ENCODE data around the gene CD300LB. TPM values are rescaled to one million over a fixed set of nuclear protein-coding genes. Genes with fewer than 3 reads are reported as not detected.

CD300LB gene
- total RNA-seq, 1 experiment from 2014 or later = not detected

DNA sequence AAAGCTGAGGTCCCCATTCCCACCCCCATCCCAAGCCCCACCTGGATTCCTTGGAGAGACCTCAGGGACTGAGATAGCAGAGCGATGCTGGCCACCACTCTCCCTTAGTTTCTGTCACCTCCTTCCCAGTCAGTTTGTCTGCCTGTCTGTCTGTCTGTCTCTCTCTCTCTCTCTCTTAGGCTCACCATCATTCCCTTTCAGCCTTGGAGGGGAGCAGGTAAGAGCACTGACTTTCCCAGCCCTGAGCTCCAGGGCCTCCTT, 5.9 kb downstream of the CD300LB start:
- H2BK20ac ChIP-seq (ENCODE audit: low read depth, low read length, poor library complexity, severe bottlenecking) = no peak overlapping the region
- H3K18ac ChIP-seq (ENCODE audit: insufficient read length, low read depth, low read length) = no peak overlapping the region
- no peak overlapping the region for H4K8ac ChIP-seq (replicated peaks; ENCODE audit: insufficient read length, low read depth, low read length)
- no peak overlapping the region for H3K4ac ChIP-seq (ENCODE audit: low read depth, low read length)
- no CpG with 5 or more reads among the region's 1 CpG for WGBS (ENCODE audit: extremely low coverage, insufficient read length, low lambda C conversion rate)
- H3K23ac ChIP-seq (ENCODE audit: insufficient read length, low read depth, low read length) = no peak overlapping the region
- no peaks in the 10 kb centered on the region for H3K27me3 ChIP-seq (ENCODE audit: insufficient read depth, low read length)
- H2BK120ac ChIP-seq (ENCODE audit: low read depth, low read length, poor library complexity, severe bottlenecking) = no peak overlapping the region
- no peaks in the 10 kb centered on the region for H3K79me2 ChIP-seq (ENCODE audit: insufficient read depth, low read length)
- no peak overlapping the region for H3K27ac Mint-ChIP-seq
- H4K5ac ChIP-seq (ENCODE audit: insufficient read length, low read depth, low read length) = no peak overlapping the region
- no peak overlapping the region for H3K56ac ChIP-seq (ENCODE audit: insufficient read length, low read depth, low read length)
- peaks cover 0 to 6% of the 10 kb centered on the region in 2 experiments; a peak in 4 of 5 replicates for H3K9me3 Mint-ChIP-seq
- no peak overlapping the region for H2BK5ac ChIP-seq (ENCODE audit: insufficient read length, low read length)
- H3K27me3 Mint-ChIP-seq (ENCODE audit: low read depth) = peaks cover 72% of the 10 kb centered on the region
- no peak for DNase-seq
- H4K20me1 ChIP-seq (ENCODE audit: control insufficient read depth, insufficient read depth, insufficient read length) = no peaks in the 10 kb centered on the region
- H4K91ac ChIP-seq (ENCODE audit: insufficient read length, low read depth, low read length) = no peak overlapping the region
- TF ChIP-seq, protein P1, sequence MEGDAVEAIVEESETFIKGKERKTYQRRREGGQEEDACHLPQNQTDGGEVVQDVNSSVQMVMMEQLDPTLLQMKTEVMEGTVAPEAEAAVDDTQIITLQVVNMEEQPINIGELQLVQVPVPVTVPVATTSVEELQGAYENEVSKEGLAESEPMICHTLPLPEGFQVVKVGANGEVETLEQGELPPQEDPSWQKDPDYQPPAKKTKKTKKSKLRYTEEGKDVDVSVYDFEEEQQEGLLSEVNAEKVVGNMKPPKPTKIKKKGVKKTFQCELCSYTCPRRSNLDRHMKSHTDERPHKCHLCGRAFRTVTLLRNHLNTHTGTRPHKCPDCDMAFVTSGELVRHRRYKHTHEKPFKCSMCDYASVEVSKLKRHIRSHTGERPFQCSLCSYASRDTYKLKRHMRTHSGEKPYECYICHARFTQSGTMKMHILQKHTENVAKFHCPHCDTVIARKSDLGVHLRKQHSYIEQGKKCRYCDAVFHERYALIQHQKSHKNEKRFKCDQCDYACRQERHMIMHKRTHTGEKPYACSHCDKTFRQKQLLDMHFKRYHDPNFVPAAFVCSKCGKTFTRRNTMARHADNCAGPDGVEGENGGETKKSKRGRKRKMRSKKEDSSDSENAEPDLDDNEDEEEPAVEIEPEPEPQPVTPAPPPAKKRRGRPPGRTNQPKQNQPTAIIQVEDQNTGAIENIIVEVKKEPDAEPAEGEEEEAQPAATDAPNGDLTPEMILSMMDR (conservative IDR thresholded peaks at IDR 0.05) = no peak
- no peaks in the 10 kb centered on the region for H3K9me3 ChIP-seq (ENCODE audit: control insufficient read depth, low read depth, low read length)
- no peak overlapping the region for H2AFZ ChIP-seq (ENCODE audit: low read length)
- no peak overlapping the region for H2BK15ac ChIP-seq (ENCODE audit: low read depth, low read length)
- H3K14ac ChIP-seq (ENCODE audit: insufficient read depth, low read length) = no peak overlapping the region
- no peak overlapping the region for H3K4me2 ChIP-seq (ENCODE audit: insufficient read depth, insufficient read length, low read length)
- no peak overlapping the region for H3T11ph ChIP-seq (ENCODE audit: low read length)
- no peaks in the 10 kb centered on the region for H3K79me1 ChIP-seq (ENCODE audit: insufficient read depth, low read depth, low read length, poor library complexity, severe bottlenecking)
- no peak overlapping the region for H2BK12ac ChIP-seq (ENCODE audit: insufficient read length, low read depth, low read length)
- H3K4me1 ChIP-seq (ENCODE audit: insufficient read depth, low read length) = no peaks in the 10 kb centered on the region
- H2AK5ac ChIP-seq (ENCODE audit: insufficient read length, low read length) = no peak overlapping the region
- H3K36me3 Mint-ChIP-seq (ENCODE audit: insufficient read depth in 1 of 3, low read depth in 3 of 3) = no peaks in the 10 kb centered on the region; a peak in 1 of 7 replicates
- no peak overlapping the region for H3K4me3 Mint-ChIP-seq
- H3K9ac ChIP-seq (ENCODE audit: extremely low read depth, insufficient read length, low read length) = no peak overlapping the region
- no peaks in the 10 kb centered on the region for H3K4me1 Mint-ChIP-seq
- no peaks in the 10 kb centered on the region for H3K23me2 ChIP-seq (ENCODE audit: insufficient read length, low read depth, low read length, poor library complexity, severe bottlenecking)
- H3K27ac ChIP-seq (ENCODE audit: insufficient read length, low read depth, low read length) = no peak overlapping the region
